HepG2 (cell line): ENCODE data around the gene NFE2L1. TPM values are rescaled to one million over a fixed set of nuclear protein-coding genes. Genes with fewer than 3 reads are reported as not detected.
A peak's percentile ranks its signal among the peaks of the same experiment; 100 is the strongest.

Experiments
- ARNT2 ChIP-seq: sonication (generic); formaldehyde crosslinking; IDR thresholded peaks from 2 replicates; pipeline ENCODE4 v1.8.0; 2022; ENCODE audit warnings: mild to moderate bottlenecking, low read depth, missing genetic modification reagents, moderate library complexity
- ATF5 ChIP-seq: sonication (generic); formaldehyde crosslinking; IDR thresholded peaks from 2 replicates; pipeline ENCODE4 v1.4.0; 2020; ENCODE audit warnings: mild to moderate bottlenecking, low read depth, missing genetic modification reagents
- CCAR2 ChIP-seq: fragments of 200-400 bp; formaldehyde crosslinking; optimal IDR thresholded peaks from 2 replicates; pipeline ENCODE3; 2018; ENCODE audit warnings: low read depth, mild to moderate bottlenecking, low read length, moderate library complexity
- CHD2 ChIP-seq: IDR thresholded peaks from 2 replicates; pipeline ENCODE4 v1.6.1; 2011; ENCODE audit warnings: low read depth, low read length, improper control_type of control experiment
- CSRNP1 ChIP-seq: sonication (generic); formaldehyde crosslinking; IDR thresholded peaks from 2 replicates; pipeline ENCODE4 v1.8.1; 2023; ENCODE audit warnings: mild to moderate bottlenecking, missing genetic modification reagents
- ELF4 ChIP-seq: sonication (generic); formaldehyde crosslinking; IDR thresholded peaks from 2 replicates; pipeline ENCODE4 v1.5.0; 2020; ENCODE audit warnings: missing genetic modification reagents, mild to moderate bottlenecking, moderate library complexity, borderline replicate concordance
- FOXA3 ChIP-seq: IDR thresholded peaks from 2 replicates; pipeline ENCODE4 v1.6.1; 2016; ENCODE audit warnings: missing genetic modification reagents, missing compliant biosample characterization
- KLF16 ChIP-seq, 2 experiments: sonication (generic) in 1 of 2; formaldehyde crosslinking in 1 of 2; IDR thresholded peaks; 2 replicates each; pipeline versions ENCODE4 v1.6.1 to v1.8.0; 2016 to 2023; ENCODE audit warnings: missing genetic modification reagents in 2 of 2, missing compliant biosample characterization in 1 of 2
- KLF9 ChIP-seq: IDR thresholded peaks from 2 replicates; pipeline ENCODE4 v1.6.1; 2016; ENCODE audit warnings: low read depth
- MAZ ChIP-seq, 2 experiments: sonication (generic) in 1 of 2; formaldehyde crosslinking in 1 of 2; IDR thresholded peaks; 2 replicates each; pipeline versions ENCODE4 v1.5.0 to v1.6.1; 2012 to 2020; ENCODE audit warnings: low read depth in 2 of 2, mild to moderate bottlenecking in 2 of 2, borderline replicate concordance in 1 of 2, improper control_type of control experiment in 1 of 2, low read length in 1 of 2, missing genetic modification reagents in 1 of 2, moderate library complexity in 1 of 2
- MXD4 ChIP-seq: IDR thresholded peaks from 2 replicates; pipeline ENCODE4 v1.6.1; 2016; ENCODE audit warnings: mild to moderate bottlenecking, missing biosample characterization, missing genetic modification reagents
- MZF1 ChIP-seq: sonication (generic); formaldehyde crosslinking; IDR thresholded peaks from 2 replicates; pipeline ENCODE4 v1.8.1; 2023; ENCODE audit warnings: mild to moderate bottlenecking, missing genetic modification reagents, borderline replicate concordance
- NFKBIZ ChIP-seq: IDR thresholded peaks from 2 replicates; pipeline ENCODE4 v1.6.1; 2018; ENCODE audit warnings: missing genetic modification reagents, missing compliant biosample characterization
- PPARG ChIP-seq: conservative IDR thresholded peaks from 2 replicates; pipeline ENCODE4 v1.6.1; 2016; ENCODE audit warnings: missing biosample characterization, missing genetic modification reagents
- REL ChIP-seq: sonication (generic); formaldehyde crosslinking; conservative IDR thresholded peaks from 2 replicates; pipeline ENCODE4 v1.8.0; 2022; ENCODE audit warnings: mild to moderate bottlenecking, missing genetic modification reagents, moderate library complexity
- SIN3B ChIP-seq: fragments of 150-350 bp; IDR thresholded peaks from 2 replicates; pipeline ENCODE4 v1.6.1; 2014; ENCODE audit warnings: low read length
- SRY ChIP-seq: sonication (generic); formaldehyde crosslinking; IDR thresholded peaks from 2 replicates; pipeline ENCODE4 v1.8.0; 2022; ENCODE audit warnings: mild to moderate bottlenecking, missing genetic modification reagents
- THAP11 ChIP-seq: IDR thresholded peaks from 2 replicates; pipeline ENCODE4 v1.6.1; 2016; ENCODE audit warnings: missing biosample characterization, missing genetic modification reagents
- ZBTB1 ChIP-seq: sonication (generic); formaldehyde crosslinking; IDR thresholded peaks from 2 replicates; pipeline ENCODE4 v1.4.0; 2020; ENCODE audit warnings: missing genetic modification reagents, borderline replicate concordance
- ZNF160 ChIP-seq: sonication (generic); formaldehyde crosslinking; IDR thresholded peaks from 2 replicates; pipeline ENCODE4 v1.8.0; 2022; ENCODE audit warnings: mild to moderate bottlenecking, inconsistent platforms, missing genetic modification reagents
- ZNF282 ChIP-seq: fragments of 450-650 bp; IDR thresholded peaks from 2 replicates; pipeline ENCODE4 v1.6.1; 2018; ENCODE audit not compliant: partially characterized antibody
- ZNF354B ChIP-seq: sonication (generic); formaldehyde crosslinking; IDR thresholded peaks from 2 replicates; pipeline ENCODE4 v1.8.0; 2022; ENCODE audit warnings: mild to moderate bottlenecking, missing genetic modification reagents
- ZNF709 ChIP-seq: sonication (generic); formaldehyde crosslinking; IDR thresholded peaks from 2 replicates; pipeline ENCODE4 v1.5.0; 2020; ENCODE audit warnings: mild to moderate bottlenecking, missing genetic modification reagents
- polyA plus RNA-seq, 8 experiments: library from polyadenylated mRNA; depleted of rRNA in 3 of 8; stranded (reverse) in 7 of 8; unstranded in 1 of 8; fragments of >200 nt; fragmentation: Illumina TruSeq in 4 of 8; extraction: Trizol in 4 of 8; gene quantifications; 2 replicates each; pipeline versions ENCODE4 v1.2.1 to v1.2.3, GENCODE V29; 2011 to 2016; ENCODE audit warnings: low read depth in 4 of 8, missing spikeins in 1 of 8, mixed read lengths in 1 of 8; ENCODE audit not compliant: insufficient read depth in 1 of 8
- total RNA-seq, 5 experiments: library from RNA; depleted of rRNA; stranded (reverse); fragments of >200 nt; fragmentation: Illumina TruSeq; extraction: Trizol; gene quantifications; 2 replicates each; pipeline ENCODE4 v1.2.3, GENCODE V29; 2016; ENCODE audit warnings: low read depth in 1 of 5
- TF ChIP-seq, protein P1 (sequence below): sonication (generic); formaldehyde crosslinking; IDR thresholded peaks from 2 replicates; pipeline ENCODE4 v1.5.1; 2020; ENCODE audit warnings: mild to moderate bottlenecking, moderate library complexity, missing genetic modification reagents
- TF ChIP-seq, protein P2 (sequence below): IDR thresholded peaks from 2 replicates; pipeline ENCODE4 v1.6.1; 2016; ENCODE audit warnings: mild to moderate bottlenecking, missing biosample characterization, missing genetic modification reagents

The NFE2L1 gene
- total and polyA plus RNA-seq, 2 of the 13 experiments (the other 11 are each of a cell fraction or from before 2014, with no cell fraction given) = 67.0 to 234 TPM

- no peak for TF ChIP-seq ZNF282
- peak; percentile 75; the same call in 1 of the 2 replicates for TF ChIP-seq SRY (CRISPR knock-in tag)
- TF ChIP-seq, protein P1, sequence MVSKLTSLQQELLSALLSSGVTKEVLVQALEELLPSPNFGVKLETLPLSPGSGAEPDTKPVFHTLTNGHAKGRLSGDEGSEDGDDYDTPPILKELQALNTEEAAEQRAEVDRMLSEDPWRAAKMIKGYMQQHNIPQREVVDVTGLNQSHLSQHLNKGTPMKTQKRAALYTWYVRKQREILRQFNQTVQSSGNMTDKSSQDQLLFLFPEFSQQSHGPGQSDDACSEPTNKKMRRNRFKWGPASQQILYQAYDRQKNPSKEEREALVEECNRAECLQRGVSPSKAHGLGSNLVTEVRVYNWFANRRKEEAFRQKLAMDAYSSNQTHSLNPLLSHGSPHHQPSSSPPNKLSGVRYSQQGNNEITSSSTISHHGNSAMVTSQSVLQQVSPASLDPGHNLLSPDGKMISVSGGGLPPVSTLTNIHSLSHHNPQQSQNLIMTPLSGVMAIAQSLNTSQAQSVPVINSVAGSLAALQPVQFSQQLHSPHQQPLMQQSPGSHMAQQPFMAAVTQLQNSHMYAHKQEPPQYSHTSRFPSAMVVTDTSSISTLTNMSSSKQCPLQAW = peak; percentile 98
- no peak; the same call in 1 of the 2 replicates for TF ChIP-seq MZF1 (CRISPR knock-in tag)
- peak; percentile 97 for TF ChIP-seq ELF4 (CRISPR knock-in tag)
- 0 out of 2 replicates have a peak, but pooled peaks have one; percentile 27 for TF ChIP-seq SIN3B
- TF ChIP-seq MXD4 (CRISPR knock-in tag) = no peak; the same call in 1 of the 2 replicates
- no peak for TF ChIP-seq ZNF354B (CRISPR knock-in tag)
- TF ChIP-seq MAZ (IDR thresholded peaks at IDR 0.05; ENCODE audit: borderline replicate concordance, low read depth, low read length) = peak; percentile 44
- peak; percentile 96 for TF ChIP-seq MAZ (CRISPR knock-in tag; IDR thresholded peaks at IDR 0.05; ENCODE audit: low read depth)
- peak; percentile 61; the same call in 1 of the 2 replicates for TF ChIP-seq ZNF160 (CRISPR knock-in tag)
- TF ChIP-seq CHD2 = peak; percentile 56; the same call in 1 of the 2 replicates
- peak; percentile 25 to 84; a peak in 3 of 4 replicates for TF ChIP-seq KLF16 (CRISPR knock-in tag; IDR thresholded peaks at IDR 0.05)
- TF ChIP-seq CSRNP1 = peak; percentile 89; the same call in 1 of the 2 replicates
- TF ChIP-seq KLF9 = peak; percentile 64
- TF ChIP-seq ZBTB1 (CRISPR knock-in tag) = no peak
- peak; percentile 94 for TF ChIP-seq THAP11 (CRISPR knock-in tag)
- peak; percentile 78; the same call in 1 of the 2 replicates for TF ChIP-seq ARNT2 (CRISPR knock-in tag)
- peak; percentile 49 for TF ChIP-seq PPARG (CRISPR knock-in tag)
- no peak for TF ChIP-seq ATF5 (CRISPR knock-in tag)
- 0 out of 2 replicates have a peak, but pooled peaks have one; percentile 24 for TF ChIP-seq NFKBIZ
- TF ChIP-seq FOXA3 (CRISPR knock-in tag) = peak; percentile 15; the same call in 1 of the 2 replicates
- peak; percentile 53; the same call in 1 of the 2 replicates for TF ChIP-seq ZNF709
- TF ChIP-seq CCAR2 = no peak
- TF ChIP-seq, protein P2, sequence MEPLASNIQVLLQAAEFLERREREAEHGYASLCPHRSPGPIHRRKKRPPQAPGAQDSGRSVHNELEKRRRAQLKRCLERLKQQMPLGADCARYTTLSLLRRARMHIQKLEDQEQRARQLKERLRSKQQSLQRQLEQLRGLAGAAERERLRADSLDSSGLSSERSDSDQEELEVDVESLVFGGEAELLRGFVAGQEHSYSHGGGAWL = 0 out of 2 replicates have a peak, but pooled peaks have one; percentile 45
- TF ChIP-seq REL (CRISPR knock-in tag) = no peak
These were observed 59.2 kb downstream of the NFE2L1 start, which contains the start of gene SNX11 (continued) for GRCh38 chr17:48107137-48108055.
